Femur (tissue), 1 donor: ENCODE measurements around the gene MACIR.

Source experiments
- DNase-seq: peaks from one replicate; pipeline ENCODE4 v3.0.0-alpha.2; 2017

The MACIR gene

GRCh38 chr5:103247118-103247517 lies 11.4 kb upstream of the MACIR start:
- DNase-seq, result no peak

- no peak for DNase-seq
Measured at GRCh38 chr5:103249068-103249467, 9.5 kb upstream of the MACIR start.

GRCh38 chr5:103254921-103255320 lies 3.6 kb upstream of the MACIR start:
- no peak for DNase-seq

GRCh38 chr5:103255691-103256090 lies 2.9 kb upstream of the MACIR start:
- no peak for DNase-seq

GRCh38 chr5:103256178-103256577 lies 2.4 kb upstream of the MACIR start:
- DNase-seq, result no peak

- peak; percentile 62 for DNase-seq
Measured at GRCh38 chr5:103258957-103259704, 568 bp downstream of the MACIR start.

- DNase-seq, result no peak
Measured at GRCh38 chr5:103259705-103260355, 1.3 kb downstream of the MACIR start.

- no peak for DNase-seq
Measured at GRCh38 chr5:103260951-103261350, 2.4 kb downstream of the MACIR start.

- DNase-seq, result no peak
Measured at GRCh38 chr5:103262422-103262871, 3.9 kb downstream of the MACIR start.

- DNase-seq, result no peak
Measured at GRCh38 chr5:103263054-103263453, 4.5 kb downstream of the MACIR start.

- DNase-seq, result no peak
Measured at GRCh38 chr5:103264508-103264907, 5.9 kb downstream of the MACIR start.

- no peak for DNase-seq
Measured at GRCh38 chr5:103270581-103270980, 12.0 kb downstream of the MACIR start.

- DNase-seq, result no peak
Measured at GRCh38 chr5:103271570-103272289, 13.2 kb downstream of the MACIR start.

GRCh38 chr5:103272377-103272776 lies 13.8 kb downstream of the MACIR start:
- DNase-seq, result no peak

GRCh38 chr5:103273952-103274351 lies 15.4 kb downstream of the MACIR start:
- DNase-seq, result no peak

- DNase-seq, result no peak
Measured at GRCh38 chr5:103275851-103276250, 17.3 kb downstream of the MACIR start.

GRCh38 chr5:103280967-103281366 lies 22.4 kb downstream of the MACIR start:
- DNase-seq, result no peak

GRCh38 chr5:103283120-103283519 lies 24.6 kb downstream of the MACIR start:
- DNase-seq, result no peak

GRCh38 chr5:103283869-103284268 lies 25.3 kb downstream of the MACIR start:
- DNase-seq, result no peak

- DNase-seq, result no peak
Measured at GRCh38 chr5:103286622-103287021, 28.1 kb downstream of the MACIR start.

- no peak for DNase-seq
Measured at GRCh38 chr5:103289024-103289423, 30.5 kb downstream of the MACIR start.

GRCh38 chr5:103290846-103291245 lies 32.3 kb downstream of the MACIR start:
- no peak for DNase-seq

- no peak for DNase-seq
Measured at GRCh38 chr5:103291606-103292005, 33.0 kb downstream of the MACIR start.

GRCh38 chr5:103293099-103293498 lies 34.5 kb downstream of the MACIR start:
- no peak for DNase-seq
